ENCODE measurements around the gene XPC.

The XPC gene

GRCh38 chr3:14096742-14097141 is 81.7 kb downstream of the XPC start:
- no peak for TF ChIP-seq CTCF (IDR thresholded peaks at IDR 0.05; ENCODE audit: low read depth, low read length, missing control alignments)

More at GRCh38 chr3:14096742-14097141, 81.7 kb downstream of the XPC start:
- DNase-seq (ENCODE audit: low read depth): no peak
- no peak overlapping the region for H3K4me3 ChIP-seq (ENCODE audit: low read depth, low read length)
